Measurements from ENCODE around the gene SLC27A3.

- TF ChIP-seq ZBTB49 (CRISPR knock-in tag; IDR thresholded peaks at IDR 0.05; ENCODE audit: borderline replicate concordance) = no peak
- no peak for TF ChIP-seq DNMT1 (IDR thresholded peaks at IDR 0.05)
- TF ChIP-seq STAT5B (CRISPR knock-in tag; IDR thresholded peaks at IDR 0.05) = no peak
- no peak for TF ChIP-seq CTCF (IDR thresholded peaks at IDR 0.05 in 2 of 3, conservative IDR thresholded peaks at IDR 0.05 in 1 of 3; ENCODE audit: insufficient read depth in 2 of 3, low read depth in 1 of 3, low read length in 3 of 3)
- no peak for TF ChIP-seq ETS1 (conservative IDR thresholded peaks at IDR 0.05; ENCODE audit: control insufficient read depth, low read depth, low read length)
- no peak for TF ChIP-seq IRF2 (CRISPR knock-in tag; IDR thresholded peaks at IDR 0.05)
- TF ChIP-seq PRDM10 (IDR thresholded peaks at IDR 0.05; ENCODE audit: partially characterized antibody) = no peak
- TF ChIP-seq ETV5 (CRISPR knock-in tag; IDR thresholded peaks at IDR 0.05; ENCODE audit: low read depth) = no peak
- no peak for TF ChIP-seq POLR2A (conservative IDR thresholded peaks at IDR 0.05)
- no peak for TF ChIP-seq HCFC1 (IDR thresholded peaks at IDR 0.05; ENCODE audit: low read depth, low read length)
Observed at GRCh38 chr1:153789478-153790034, 14.3 kb downstream of the SLC27A3 start.

Data from K562 (cell line).